Stimulated activated CD4-positive, alpha-beta T cell treated with anti-CD3 and anti-CD28 coated beads, Interleukin-12 subunit alpha, Interleukin-12 subunit beta, amount 100 ng/mL, for 24 hours (primary cell): ENCODE measurements around the gene TMEM150B.

Source experiments
- DNase-seq, 2 experiments: peaks; one replicate each; pipeline ENCODE4 v3.0.0-alpha.2; 2020; ENCODE audit warnings: low read depth in 2 of 2

TMEM150B gene

GRCh38 chr19:55278391-55279135 is 46.6 kb downstream of the TMEM150B start:
- no peak for DNase-seq

DNA sequence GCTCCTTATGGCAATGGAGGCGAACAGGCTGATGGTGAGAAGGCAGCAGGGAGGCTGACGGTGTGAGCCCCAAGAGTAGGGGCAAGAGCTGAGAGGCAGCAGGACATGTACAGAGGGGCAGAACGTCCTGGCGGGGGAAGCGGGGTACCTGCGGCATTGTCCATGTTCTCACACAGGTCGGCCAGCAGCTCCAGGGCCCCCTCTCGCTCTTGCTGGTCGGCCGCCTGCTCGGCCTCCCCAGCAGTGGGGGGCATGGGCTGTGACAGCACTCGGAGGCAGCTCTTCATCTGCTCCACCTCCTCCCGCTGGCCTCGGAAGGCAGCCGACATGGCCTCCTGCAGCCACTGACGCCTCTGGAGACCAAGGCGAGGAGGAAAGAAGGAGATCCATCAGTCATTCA is 47.6 kb downstream of the TMEM150B start:
- DNase-seq: no peak

DNA sequence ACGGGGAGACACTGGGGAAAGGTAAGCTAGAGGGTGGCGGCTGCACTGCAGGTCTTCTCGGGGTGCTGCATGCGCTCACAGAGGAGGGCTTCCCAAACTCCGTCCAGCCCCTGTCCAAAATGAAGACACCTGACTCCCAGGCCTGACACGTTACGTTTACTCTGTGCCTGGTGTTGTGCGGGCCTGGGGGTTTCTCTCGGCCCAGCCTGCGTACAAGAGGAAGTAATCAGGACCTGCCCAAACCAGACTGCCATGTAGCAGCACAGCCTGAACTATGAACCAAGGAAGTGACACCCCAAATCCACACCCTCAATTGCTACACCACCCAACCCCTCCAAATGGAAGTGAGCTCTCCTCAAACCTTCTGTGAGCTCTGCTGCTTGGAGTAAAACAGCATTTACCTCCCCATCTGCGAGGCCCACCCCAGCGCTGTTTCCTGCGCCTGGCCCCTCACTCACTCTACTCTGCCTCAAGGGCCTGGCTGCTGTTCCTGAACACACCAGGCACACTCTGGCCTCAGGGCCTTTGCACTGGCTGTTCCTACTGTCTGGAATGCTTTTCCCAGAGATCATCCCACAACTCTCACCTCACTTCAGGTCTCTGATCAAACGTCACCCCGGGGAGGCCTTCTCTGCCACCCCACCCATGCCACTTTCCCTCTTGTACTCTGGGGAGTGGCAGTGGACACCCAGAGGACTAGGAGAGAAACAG is 48.3 kb downstream of the TMEM150B start:
- no peak for DNase-seq

GRCh38 chr19:55275851-55276719 is 49.1 kb downstream of the TMEM150B start:
- no peak for DNase-seq

- DNase-seq: no peak
Observed at GRCh38 chr19:55273978-55274707, 51.0 kb downstream of the TMEM150B start.

GRCh38 chr19:55272142-55272541 is 53.0 kb downstream of the TMEM150B start:
- no peak for DNase-seq

DNA sequence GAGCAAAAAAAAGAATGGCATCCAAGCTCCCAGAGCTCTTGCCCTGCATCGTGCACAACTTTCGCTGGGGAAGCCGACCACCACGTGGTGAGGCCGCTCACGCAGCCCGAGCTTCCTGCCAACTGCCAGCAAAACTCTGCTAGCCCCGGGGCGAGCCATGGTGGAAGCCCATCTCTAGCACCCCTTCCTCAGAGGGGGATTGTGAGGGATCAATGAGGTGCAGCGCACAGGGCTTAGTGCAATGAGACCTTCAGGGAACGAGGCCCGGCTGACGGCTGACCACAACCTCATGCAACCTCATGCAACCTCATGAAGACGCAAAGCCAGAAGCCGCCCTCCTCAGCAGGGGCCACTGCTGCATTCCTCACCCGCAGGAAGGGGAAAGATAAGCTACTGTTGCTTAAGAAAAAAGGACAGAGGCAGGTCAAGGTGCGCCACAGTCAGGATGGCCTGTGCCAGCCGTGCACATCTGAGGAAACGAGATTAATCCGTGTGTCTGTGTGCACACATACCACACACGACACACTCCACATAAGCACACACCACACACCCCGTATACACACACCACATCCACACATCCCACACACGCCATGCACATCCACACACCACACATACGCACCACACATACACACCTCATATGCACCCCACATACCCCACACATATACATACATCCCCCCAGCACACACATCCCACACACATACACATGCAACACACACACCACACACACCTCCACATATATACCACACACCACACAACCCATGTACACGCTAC is 54.8 kb downstream of the TMEM150B start:
- DNase-seq: no peak

DNA sequence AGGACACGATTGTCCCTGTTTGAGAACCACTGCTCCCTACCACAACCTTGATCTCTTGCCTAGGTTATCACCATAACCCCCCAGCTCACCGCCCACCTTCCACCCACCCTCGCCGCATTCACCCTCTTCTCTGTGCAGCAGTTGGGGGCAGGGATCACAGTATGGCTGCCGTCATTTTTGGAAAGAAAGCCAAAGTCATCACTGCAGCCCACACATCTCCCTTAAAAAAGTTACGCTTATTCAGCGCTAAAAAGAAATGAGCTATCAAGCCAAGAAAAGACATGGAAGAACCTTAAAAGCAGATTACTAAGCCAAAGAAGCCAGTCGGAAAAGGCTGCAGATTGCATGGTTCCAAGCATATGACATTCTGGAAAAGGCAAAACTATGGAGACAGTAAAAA is 55.8 kb downstream of the TMEM150B start:
- no peak for DNase-seq

DNA sequence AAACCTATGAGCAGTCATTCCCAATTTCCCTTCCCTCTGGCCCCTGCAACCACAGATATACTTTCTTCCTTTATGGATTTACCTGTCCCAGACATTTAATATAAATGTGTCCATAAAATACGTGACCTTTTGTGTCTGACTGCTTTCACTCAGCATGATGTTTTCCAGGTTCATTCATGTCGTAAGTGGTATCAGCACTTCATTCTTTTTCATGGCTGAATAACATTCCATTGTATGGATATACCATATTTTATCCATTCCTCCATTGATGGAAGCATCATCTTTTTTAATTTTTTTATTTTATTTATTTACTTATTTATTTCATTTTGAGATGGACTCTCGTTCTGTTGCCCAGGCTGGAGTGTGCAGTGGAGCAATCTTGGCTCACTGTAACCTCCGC is 58.3 kb downstream of the TMEM150B start:
- DNase-seq: no peak

GRCh38 chr19:55266404-55266803 is 58.7 kb downstream of the TMEM150B start:
- no peak for DNase-seq

DNA sequence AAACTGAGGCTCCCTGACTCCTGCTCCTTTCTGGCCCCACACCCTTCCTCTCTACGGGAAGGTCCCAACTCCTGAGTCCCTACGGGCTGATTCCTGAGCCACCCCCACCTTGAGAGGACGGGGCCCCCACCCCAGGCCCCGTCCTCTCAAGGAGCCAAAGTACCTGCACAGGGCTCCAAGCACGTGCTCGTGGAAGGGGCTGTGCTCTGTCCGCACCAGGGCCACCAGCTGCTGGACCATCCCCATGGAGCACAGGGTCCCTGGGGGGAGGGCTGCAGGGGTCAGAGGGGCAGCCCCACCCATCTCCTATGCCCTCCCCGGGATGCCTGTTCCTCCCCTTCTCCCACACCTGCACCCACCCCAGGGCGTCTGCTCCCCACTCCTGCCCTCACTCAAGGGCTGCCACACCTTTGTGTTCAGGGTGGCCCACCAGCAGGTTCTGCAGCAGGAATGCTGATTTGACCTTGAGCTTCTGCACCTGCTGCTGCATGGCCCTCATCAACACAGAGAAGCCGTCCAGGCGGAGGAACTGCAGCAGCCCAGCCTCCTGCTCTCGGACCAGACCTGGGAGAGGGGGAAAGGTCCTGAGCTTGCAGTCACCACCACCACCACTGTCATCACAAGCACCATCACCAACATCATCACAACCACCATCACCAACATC is 59.3 kb downstream of the TMEM150B start:
- no peak for DNase-seq

DNA sequence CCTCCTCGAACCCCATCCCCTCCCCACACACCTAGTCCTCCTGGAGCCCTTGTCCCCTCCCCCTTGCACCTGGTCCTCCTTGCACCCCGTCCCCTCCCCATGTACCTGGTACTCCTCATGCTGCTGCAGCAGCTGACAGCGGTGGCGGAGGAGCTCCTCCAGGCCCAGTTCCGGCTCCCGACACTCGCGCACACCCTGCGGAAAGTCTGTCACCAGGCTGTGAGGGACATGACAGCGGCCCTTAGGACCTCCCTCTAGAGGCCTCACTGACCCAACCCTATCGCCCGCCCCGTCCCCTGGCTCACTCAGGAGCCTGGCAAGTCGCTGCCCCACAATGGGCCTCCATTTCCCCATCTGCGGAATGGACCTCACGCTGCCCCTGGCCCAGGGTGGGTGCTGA is 60.0 kb downstream of the TMEM150B start:
- no peak for DNase-seq

- DNase-seq: no peak
Observed at GRCh38 chr19:55264531-55264930, 60.6 kb downstream of the TMEM150B start.
